Gastrocnemius medialis (tissue), 4 donors: ENCODE results near the gene CDH7.

Experiments
- POLR2A ChIP-seq, 2 donors: fragments of 450-650 bp; IDR thresholded peaks; one replicate each; pipeline ENCODE4 v1.6.1; 2017; ENCODE audit warnings: antibody characterized with exemption in 2 of 2, mild to moderate bottlenecking in 2 of 2, moderate library complexity in 2 of 2
- TF ChIP-seq, protein P1 (sequence below), 5 experiments: fragments of 450-650 bp in 3 of 5; fragments of 200-600 bp in 2 of 5; sonication (generic) in 2 of 5; IDR thresholded peaks in 4 of 5; conservative IDR thresholded peaks in 1 of 5; 1 replicate in 4 of 5; 2 replicates in 1 of 5; pipeline ENCODE4 v1.5.1; 2016 to 2019; ENCODE audit warnings: antibody characterized with exemption in 5 of 5, mild to moderate bottlenecking in 3 of 5, moderate library complexity in 3 of 5

DNA sequence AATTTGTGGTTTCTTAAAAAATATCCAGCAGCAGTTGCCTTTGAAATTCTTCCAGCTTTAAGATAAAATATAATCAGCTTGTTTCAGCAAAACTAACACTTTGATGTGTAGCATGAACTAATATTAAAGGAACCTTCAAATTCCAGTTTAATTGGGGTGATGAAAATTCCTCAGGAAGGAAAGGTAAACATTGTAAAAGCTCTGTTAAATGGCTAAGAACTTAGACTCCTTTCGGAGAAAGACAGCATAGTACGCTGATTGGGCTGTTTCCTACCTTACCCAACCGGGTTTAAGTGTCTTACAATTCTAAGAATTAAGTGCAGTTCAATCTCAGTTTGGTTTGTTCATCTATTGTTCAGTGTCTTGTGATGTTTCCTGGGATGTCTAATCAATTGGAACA lies 108.3 kb downstream of the CDH7 start:
- TF ChIP-seq, protein P1, sequence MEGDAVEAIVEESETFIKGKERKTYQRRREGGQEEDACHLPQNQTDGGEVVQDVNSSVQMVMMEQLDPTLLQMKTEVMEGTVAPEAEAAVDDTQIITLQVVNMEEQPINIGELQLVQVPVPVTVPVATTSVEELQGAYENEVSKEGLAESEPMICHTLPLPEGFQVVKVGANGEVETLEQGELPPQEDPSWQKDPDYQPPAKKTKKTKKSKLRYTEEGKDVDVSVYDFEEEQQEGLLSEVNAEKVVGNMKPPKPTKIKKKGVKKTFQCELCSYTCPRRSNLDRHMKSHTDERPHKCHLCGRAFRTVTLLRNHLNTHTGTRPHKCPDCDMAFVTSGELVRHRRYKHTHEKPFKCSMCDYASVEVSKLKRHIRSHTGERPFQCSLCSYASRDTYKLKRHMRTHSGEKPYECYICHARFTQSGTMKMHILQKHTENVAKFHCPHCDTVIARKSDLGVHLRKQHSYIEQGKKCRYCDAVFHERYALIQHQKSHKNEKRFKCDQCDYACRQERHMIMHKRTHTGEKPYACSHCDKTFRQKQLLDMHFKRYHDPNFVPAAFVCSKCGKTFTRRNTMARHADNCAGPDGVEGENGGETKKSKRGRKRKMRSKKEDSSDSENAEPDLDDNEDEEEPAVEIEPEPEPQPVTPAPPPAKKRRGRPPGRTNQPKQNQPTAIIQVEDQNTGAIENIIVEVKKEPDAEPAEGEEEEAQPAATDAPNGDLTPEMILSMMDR (IDR thresholded peaks at IDR 0.05 in 4 of 5, conservative IDR thresholded peaks at IDR 0.05 in 1 of 5) = no peak
- no peak for TF ChIP-seq POLR2A (IDR thresholded peaks at IDR 0.05)
